ENCODE data around the gene COQ8A.

DNA sequence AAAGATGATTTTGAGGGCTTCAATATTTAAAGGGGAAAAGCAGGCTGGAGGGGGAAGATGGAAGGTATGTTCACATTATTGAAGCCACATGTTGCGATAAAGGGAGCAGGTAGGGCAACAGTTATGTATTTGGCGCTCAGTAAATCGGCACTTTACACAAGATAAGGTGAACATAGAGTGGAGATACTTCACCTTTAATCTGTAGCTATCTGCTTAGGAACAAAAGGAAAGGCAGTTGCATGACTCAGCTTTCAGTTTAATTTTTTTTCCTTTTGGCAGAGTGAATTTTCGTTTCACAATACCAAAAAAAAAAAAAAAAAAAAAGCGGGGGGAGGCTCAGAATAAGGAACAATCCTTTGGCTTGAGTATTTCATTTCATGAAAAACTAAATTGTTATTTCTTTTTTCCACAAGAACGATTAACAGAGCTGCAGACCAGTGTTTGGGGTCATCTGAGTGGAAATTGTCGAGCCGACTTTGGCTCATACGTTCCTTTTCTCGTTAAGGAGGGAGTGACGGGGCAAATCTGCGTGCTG is 1.1 kb upstream of the COQ8A start:
- no peak for TF ChIP-seq SPI1 (IDR thresholded peaks at IDR 0.05; ENCODE audit: low read depth, low read length)
- no peak for TF ChIP-seq POLR2A (IDR thresholded peaks at IDR 0.05; ENCODE audit: low read depth, low read length)
- TF ChIP-seq POLR2AphosphoS5 (IDR thresholded peaks at IDR 0.05; ENCODE audit: low read depth, low read length) = no peak
- TF ChIP-seq TAF1 (IDR thresholded peaks at IDR 0.05; ENCODE audit: low read depth, low read length) = no peak
